Left lobe of liver (tissue), 2 donors: ENCODE results near the gene BGN. TPM values are rescaled to one million over a fixed set of nuclear protein-coding genes. Genes with fewer than 3 reads are reported as not detected.

ENCODE experiments used
- ATAC-seq: fragments of 200-7000 bp; cut with Tn5 transposase; one replicate; pipeline ENCODE4 v1.9.1; 2020; ENCODE audit warnings: mild to moderate bottlenecking, moderate library complexity
- DNase-seq: peaks from one replicate; pipeline ENCODE4 v3.0.0-alpha.2; 2020; ENCODE audit warnings: low spot score
- total RNA-seq: library from RNA; stranded (reverse); gene quantifications from one replicate; pipeline ENCODE4 v1.2.1, GENCODE V29; 2021
- donor health status: DM: no; HTN: no; CAD: no; lungs with moderate emphysema.
- donor health status: DM: no; HTN: yes; CAD: no.

The BGN gene
- 88.4 TPM for total RNA-seq

- DNase-seq (no peak), ATAC-seq (peak; percentile 41)
Measured at GRCh38 chrX:153494541-153495361, at the start of gene BGN. Gene BGN (plus strand): TSS chrX:153494980. CDS start chrX:153504632, 9,652 bp downstream.

GRCh38 chrX:153445106-153445855, 49.5 kb upstream of the BGN start:
- ATAC-seq (no peak), DNase-seq (no peak)

DNA sequence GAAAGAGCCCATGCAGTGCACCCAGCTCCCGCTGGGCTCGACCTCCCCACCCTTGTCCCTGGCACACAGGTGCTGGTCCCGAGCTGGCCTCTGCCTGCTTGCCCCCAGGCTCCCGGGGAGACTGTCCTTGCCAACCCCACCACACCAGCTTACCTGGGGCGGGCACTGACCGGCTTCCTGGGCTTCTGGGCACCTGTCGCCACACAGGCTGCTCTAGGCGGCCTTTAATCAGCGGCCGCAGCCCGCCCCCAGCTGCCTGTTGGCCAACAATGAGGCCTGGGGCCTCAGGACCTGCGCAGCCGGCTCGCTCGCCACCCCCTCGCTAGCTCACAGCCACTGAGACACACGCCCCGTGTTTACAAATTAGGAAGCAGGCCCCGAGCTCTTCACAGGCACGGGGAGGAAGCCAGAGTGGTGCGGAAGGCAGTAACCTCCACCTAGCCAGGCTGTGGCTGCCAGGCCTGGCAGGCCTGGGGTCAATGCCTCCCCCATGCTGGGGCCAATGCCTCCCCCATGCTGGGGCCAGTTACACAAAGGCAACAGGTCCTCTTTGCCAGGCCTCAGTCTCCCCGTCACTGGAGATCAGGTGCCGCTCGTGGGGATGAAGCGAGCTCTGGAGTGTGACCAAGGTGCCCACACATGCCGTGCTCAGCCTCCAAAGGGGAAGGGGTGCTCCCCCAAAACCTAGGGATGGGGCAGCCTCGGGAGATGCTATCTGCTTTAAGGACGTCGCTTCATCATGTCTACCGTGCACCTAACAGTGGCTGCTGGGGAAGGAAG, 48.7 kb upstream of the BGN start, which contains the start of gene TREX2:
Gene TREX2 (minus strand): TSS at position 201 of the 780 bp plus-strand sequence. CDS start 626 bp downstream, outside the sequence.
- no peak for ATAC-seq
- no peak for DNase-seq

DNA sequence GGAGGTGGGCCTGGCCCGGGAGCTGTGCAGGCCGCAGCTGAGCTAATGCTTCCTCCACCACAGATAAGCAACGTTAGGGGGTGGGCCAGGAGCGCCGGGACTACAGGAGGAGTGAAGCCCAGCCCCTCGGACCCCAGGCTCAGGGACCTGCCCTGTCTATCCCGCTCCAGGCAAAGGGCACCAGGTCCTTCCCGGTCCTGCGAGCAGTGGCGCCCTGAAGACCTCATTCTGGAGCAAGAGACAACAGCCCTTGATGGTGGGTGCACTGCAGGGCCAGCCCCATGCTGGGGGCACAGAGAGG, 48.2 kb upstream of the BGN start:
- ATAC-seq: no peak
- DNase-seq: no peak

- no peak for DNase-seq
- no peak for ATAC-seq
Measured at GRCh38 chrX:153446950-153447580, 47.7 kb upstream of the BGN start.

GRCh38 chrX:153447581-153447960, 47.2 kb upstream of the BGN start:
- ATAC-seq (no peak), DNase-seq (no peak)

DNA sequence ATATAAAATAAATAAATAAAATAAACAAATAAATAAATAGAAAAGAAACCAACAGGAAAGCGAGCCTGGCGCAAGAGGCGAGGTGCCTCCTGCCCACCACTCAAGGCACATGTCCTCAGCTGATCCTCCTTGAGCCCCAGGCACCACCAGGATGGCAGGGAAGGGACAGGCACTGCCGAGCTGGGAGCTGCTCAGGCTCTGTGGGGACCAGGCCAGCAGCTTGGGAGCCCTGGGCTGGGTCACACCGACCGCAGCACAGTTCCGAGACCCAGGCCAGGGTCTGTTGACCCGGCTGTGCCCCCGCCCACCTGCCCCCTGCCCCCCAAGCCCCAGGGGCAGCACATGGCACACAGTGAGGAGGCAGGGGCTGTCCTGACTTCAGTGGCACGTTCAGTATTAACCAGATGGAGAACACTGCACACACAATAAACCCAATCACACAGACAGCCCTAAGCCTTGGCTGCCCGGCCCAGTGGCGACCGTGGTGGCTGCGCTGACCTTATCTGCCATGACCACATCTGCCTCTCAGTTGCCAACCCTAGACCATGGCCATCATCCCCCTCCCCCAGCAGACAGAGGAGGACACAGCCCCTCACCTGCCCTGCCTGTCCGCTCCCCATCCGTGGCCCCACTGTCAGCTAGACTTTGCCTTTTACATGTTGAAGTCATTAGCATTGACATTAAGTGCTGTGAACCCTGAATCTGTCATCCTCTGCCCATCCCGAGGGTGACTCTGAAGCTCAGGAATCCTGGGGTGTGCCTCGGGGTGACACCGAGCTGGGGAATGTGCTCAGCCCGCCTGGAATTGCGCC, 46.0 kb upstream of the BGN start:
- DNase-seq: no peak
- no peak for ATAC-seq

DNA sequence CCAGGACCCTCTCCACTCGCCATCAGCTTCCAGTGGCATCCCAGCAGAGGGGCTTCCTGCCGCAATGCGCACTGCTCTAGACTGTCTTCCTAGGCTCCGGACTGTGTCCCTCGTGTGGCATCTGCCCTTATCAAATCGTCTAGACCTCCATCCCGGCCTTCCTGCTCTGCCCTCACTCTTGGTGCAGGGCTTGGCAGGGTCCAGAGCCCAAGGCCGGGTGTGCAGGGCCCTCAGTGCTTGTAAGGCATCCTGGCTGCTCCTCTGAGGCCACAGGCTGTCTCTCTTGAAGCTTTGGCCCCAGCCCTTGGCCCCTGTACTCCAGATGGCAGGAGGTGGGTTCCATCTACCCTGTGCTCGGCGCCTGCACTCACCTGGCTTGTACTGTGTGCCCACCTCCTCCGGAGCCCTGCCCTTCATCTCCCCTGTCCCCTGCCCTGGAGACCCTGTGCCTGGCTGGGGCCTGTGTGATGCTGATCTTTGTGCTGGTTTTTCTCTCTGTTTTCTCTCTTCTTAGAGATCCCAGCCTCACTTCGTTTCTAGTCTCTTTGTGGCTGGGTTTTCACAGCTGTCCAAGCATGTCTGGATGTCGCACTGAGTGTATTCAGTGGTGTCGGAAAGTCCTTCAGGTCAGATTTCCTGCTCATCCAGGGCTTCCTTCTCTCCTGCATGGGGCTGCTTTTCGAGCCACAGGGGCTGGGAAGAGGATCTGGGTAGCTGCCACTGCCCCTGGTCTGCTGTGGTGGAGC, 45.2 kb upstream of the BGN start:
- DNase-seq (no peak), ATAC-seq (no peak)

DNA sequence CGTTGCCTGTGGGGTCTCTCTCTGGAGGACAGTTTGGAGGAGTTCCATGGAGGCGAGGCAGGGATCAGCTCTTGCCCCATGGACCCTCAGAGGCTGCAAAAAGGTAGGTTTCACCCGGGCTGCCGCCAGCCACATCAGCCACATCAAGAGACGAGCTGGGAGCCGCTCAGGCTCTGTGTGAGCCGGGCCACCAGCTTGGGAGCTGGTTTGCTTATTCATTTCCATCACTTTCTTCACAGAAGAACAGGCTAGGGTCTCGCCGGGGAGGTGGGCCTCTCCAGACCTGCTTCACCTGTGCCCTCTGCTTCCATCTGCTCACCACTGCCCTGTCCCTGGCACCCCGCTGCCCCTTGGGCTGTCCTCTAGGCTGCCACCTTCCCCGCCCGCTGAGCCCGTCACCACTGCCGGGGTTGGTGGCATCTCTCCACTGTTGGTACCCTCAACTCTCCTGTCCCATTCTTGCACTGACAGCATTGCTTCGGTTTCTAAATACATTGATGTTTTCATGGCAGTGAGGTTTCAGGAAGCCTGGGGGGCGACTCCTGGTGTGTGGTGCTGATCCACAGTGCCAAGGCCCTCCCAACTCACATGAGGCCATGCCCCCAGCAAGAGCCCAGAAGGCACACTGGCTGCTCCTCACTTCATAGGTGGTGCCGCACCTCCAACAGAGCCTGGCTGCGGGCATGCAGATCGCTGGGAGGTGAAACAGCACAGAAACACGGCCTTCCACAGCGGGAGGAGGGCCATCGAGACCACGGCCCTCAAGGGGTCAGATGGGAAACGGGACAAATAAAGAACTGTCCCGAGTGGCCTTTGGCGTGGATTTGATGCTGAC, 44.4 kb upstream of the BGN start:
- ATAC-seq (no peak), DNase-seq (no peak)

GRCh38 chrX:153450949-153451277, 43.9 kb upstream of the BGN start:
- no peak for DNase-seq
- no peak for ATAC-seq

DNA sequence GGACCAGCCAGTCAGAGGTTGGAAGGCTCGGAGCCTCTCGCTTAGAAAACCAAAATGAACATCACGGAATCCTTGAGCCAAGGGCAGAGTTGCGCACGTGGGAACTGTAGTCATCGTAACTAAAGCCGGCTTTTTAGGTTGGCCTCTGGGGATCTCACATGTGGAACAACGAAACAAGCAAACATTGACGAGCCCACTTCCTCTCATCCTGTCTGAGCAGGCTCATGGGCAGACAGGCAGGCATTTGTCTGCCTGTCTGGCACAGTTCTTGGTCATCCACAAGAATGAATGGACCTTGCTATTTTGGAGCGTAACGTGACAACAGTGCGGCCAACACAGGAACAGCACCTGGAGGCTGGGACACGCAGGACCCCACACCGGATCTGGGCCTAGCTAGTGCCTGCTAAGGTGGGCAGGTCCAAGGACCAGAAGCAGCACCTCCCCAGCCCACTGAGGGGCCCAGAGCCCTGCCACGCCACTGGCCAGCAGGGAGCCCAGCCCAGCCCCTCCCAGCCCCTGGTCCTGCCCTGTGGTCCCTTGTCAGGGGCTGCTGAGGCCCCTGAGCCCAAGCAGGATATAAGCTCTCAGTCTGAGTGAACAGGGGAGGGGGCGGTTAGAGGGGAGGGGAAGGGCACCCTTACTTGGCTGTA, 39.8 kb upstream of the BGN start:
- DNase-seq (no peak), ATAC-seq (no peak)

DNA sequence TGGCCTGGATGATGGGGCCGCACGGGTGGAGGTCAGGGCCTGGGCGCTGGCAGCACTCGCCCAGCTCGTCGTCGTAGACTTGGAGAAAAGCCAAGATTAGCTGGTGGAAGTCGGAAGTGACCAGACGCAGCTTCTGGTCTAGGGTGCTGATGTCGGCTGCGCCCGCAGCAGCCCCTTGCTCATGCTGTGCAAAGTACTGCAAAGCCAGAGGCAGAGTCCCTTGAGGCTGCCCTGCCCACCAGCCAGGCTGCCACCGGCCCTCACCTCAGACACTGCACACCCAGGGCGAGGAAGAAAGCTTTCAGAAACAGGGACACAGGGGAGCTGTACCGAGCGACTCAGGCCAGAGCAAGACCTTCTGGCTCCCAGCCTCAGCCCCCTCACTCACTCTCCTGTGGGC, 39.2 kb upstream of the BGN start:
- no peak for DNase-seq
- no peak for ATAC-seq

DNA sequence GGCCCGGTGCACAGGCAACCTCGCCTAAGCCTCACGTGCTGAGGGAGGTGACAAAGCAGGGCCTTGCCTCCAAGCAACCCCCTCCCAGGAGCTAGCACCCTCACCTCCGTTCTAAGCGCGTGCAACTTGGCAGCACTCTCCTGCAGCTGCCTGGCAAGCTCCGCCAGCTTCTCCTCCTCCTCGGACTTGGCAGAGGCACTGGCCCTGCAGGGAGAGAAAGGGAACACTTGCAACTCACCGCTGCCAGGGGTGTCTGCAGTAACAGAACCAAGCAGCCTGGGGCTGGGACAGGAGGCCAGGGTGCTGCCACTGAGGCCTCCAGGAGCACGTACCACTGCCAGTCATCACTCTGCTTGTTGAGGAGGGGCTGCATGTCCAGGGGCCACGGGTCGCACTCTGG, 38.6 kb upstream of the BGN start:
- no peak for DNase-seq
- no peak for ATAC-seq

DNA sequence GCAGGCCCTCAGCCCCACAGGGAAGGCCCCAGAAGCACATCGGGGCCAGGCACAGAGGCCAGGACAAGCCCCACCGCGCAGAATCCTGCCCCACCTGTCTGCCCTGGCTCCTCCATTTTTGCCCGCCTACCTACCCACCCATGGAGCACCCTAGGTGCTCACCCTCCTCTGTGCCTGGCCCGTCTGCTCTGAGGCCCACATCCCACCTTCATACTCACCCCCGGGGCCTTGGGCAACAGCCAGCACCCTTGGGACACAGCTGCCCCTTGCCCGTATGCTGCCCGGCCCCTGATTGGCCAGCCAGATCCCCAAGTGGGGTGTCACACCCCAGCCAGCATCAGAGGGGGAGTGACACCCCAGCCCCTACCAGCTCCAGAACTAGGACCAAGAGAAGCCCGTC, 38.1 kb upstream of the BGN start:
- ATAC-seq (no peak), DNase-seq (no peak)

GRCh38 chrX:153457136-153457825, 37.5 kb upstream of the BGN start:
- DNase-seq: no peak
- ATAC-seq: no peak

DNA sequence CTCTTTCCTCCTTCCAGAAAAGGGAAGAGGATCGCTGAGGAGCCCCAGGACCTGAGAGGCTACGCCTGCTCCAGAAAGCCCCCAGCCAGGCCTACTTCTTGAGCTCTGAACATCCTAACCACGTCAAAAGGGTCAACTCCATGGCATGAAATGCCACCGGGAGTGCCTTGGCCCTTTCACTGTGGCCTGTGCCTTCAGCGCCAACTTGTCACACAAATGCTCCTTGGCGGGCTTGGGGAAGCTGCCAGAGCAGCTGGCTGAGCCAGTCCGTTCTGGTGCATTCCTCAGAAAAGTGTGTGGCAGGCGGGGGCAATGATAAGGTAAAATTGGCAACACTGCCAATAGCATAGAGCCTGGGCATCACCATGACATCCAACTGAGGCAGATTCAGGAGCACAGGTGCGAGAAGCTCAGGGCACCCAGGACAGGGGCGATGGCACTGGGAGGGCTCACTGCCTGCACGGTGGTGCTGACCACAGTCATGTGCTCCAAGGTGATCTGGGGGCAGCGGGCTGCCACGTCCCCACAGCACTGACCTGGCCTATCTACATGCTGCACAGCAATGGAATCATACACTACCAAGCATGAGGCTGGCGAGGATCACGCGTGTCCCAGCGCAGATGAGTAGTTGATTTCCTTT, 36.8 kb upstream of the BGN start:
- no peak for DNase-seq

GRCh38 chrX:153458476-153458875, 36.3 kb upstream of the BGN start:
- ATAC-seq (no peak), DNase-seq (no peak)

More for the DNA sequence above, 36.8 kb upstream of the BGN start:
- no peak for ATAC-seq
